ENCODE data around the gene N4BP2.
A peak's percentile ranks its signal among the peaks of the same experiment; 100 is the strongest.

The N4BP2 gene

GRCh38 chr4:40057586-40058091 lies 989 bp downstream of the N4BP2 start:
- H3K4me2 ChIP-seq (ENCODE audit: low read length) = peak overlapping the region; percentile 95
- peak overlapping the region; percentile 82 for H3K4me3 ChIP-seq (ENCODE audit: low read depth, low read length, poor library complexity, severe bottlenecking)
- peaks cover 13% of the 10 kb centered on the region for H3K79me2 ChIP-seq (ENCODE audit: insufficient read depth, low read length)
- H3F3A ChIP-seq (ENCODE audit: insufficient read depth, low read length) = no peaks in the 10 kb centered on the region
- no peaks in the 10 kb centered on the region for H4K20me1 ChIP-seq (ENCODE audit: insufficient read depth, low read length)
- no peaks in the 10 kb centered on the region for H3K9me2 ChIP-seq (ENCODE audit: low read depth, low read length)
- peak overlapping the region; percentile 89 for H3K9ac ChIP-seq (ENCODE audit: low read length)
- TF ChIP-seq CTCF (IDR thresholded peaks at IDR 0.05; ENCODE audit: low read length) (no peak), EZH2 (IDR thresholded peaks at IDR 0.05; ENCODE audit: borderline replicate concordance, low read length) (no peak)
- H3K27me3 ChIP-seq (ENCODE audit: insufficient read depth, low read length) = no peaks in the 10 kb centered on the region
- H3K9me3 ChIP-seq (ENCODE audit: low read length) = no peaks in the 10 kb centered on the region
- H3K36me3 ChIP-seq (ENCODE audit: insufficient read depth, low read length) = peaks cover 4% of the 10 kb centered on the region; the same call in 1 of the 2 replicates
- 0 out of 2 replicates have a peak overlapping the region, but pooled peaks have one; percentile 25 for H2AFZ ChIP-seq (ENCODE audit: low read length)
- H3K27ac ChIP-seq (ENCODE audit: low read depth, low read length, poor library complexity, severe bottlenecking) = peak overlapping the region; percentile 89
- H3K4me1 ChIP-seq (ENCODE audit: insufficient read depth, low read length, severe bottlenecking) = peaks cover 39% of the 10 kb centered on the region

- H3K9me2 ChIP-seq (ENCODE audit: low read depth, low read length) = no peaks in the 10 kb centered on the region
- H4K20me1 ChIP-seq (ENCODE audit: insufficient read depth, low read length) = no peaks in the 10 kb centered on the region
- peak overlapping the region; percentile 82 for H3K4me3 ChIP-seq (ENCODE audit: low read depth, low read length, poor library complexity, severe bottlenecking)
- H3K4me1 ChIP-seq (ENCODE audit: insufficient read depth, low read length, severe bottlenecking) = peaks cover 39% of the 10 kb centered on the region
- peaks cover 8% of the 10 kb centered on the region; the same call in 1 of the 2 replicates for H3K36me3 ChIP-seq (ENCODE audit: insufficient read depth, low read length)
- H3K79me2 ChIP-seq (ENCODE audit: insufficient read depth, low read length) = peaks cover 13% of the 10 kb centered on the region
- no peaks in the 10 kb centered on the region for H3K27me3 ChIP-seq (ENCODE audit: insufficient read depth, low read length)
- H3F3A ChIP-seq (ENCODE audit: insufficient read depth, low read length) = no peaks in the 10 kb centered on the region
- TF ChIP-seq CTCF (IDR thresholded peaks at IDR 0.05; ENCODE audit: low read length) = no peak
- no peak for TF ChIP-seq EZH2 (IDR thresholded peaks at IDR 0.05; ENCODE audit: borderline replicate concordance, low read length)
- H3K27ac ChIP-seq (ENCODE audit: low read depth, low read length, poor library complexity, severe bottlenecking) = peak overlapping the region; percentile 89
- H3K4me2 ChIP-seq (ENCODE audit: low read length) = peak overlapping the region; percentile 95
- H3K9me3 ChIP-seq (ENCODE audit: low read length) = no peaks in the 10 kb centered on the region
- peak overlapping the region; percentile 89 for H3K9ac ChIP-seq (ENCODE audit: low read length)
- 0 out of 2 replicates have a peak overlapping the region, but pooled peaks have one; percentile 25 for H2AFZ ChIP-seq (ENCODE audit: low read length)
These were observed 1.5 kb downstream of the N4BP2 start for GRCh38 chr4:40058121-40058520.

GRCh38 chr4:40058854-40059253 lies 2.2 kb downstream of the N4BP2 start:
- no peaks in the 10 kb centered on the region for H3K27me3 ChIP-seq (ENCODE audit: insufficient read depth, low read length)
- peak overlapping the region; percentile 95 for H3K4me2 ChIP-seq (ENCODE audit: low read length)
- H3K9me3 ChIP-seq (ENCODE audit: low read length) = no peaks in the 10 kb centered on the region
- H3K4me1 ChIP-seq (ENCODE audit: insufficient read depth, low read length, severe bottlenecking) = peaks cover 39% of the 10 kb centered on the region
- H3K4me3 ChIP-seq (ENCODE audit: low read depth, low read length, poor library complexity, severe bottlenecking) = peak overlapping the region; percentile 82
- no peaks in the 10 kb centered on the region for H3F3A ChIP-seq (ENCODE audit: insufficient read depth, low read length)
- H3K9ac ChIP-seq (ENCODE audit: low read length) = peak overlapping the region; percentile 89
- peaks cover 11% of the 10 kb centered on the region; the same call in 1 of the 2 replicates for H3K36me3 ChIP-seq (ENCODE audit: insufficient read depth, low read length)
- no peaks in the 10 kb centered on the region for H3K9me2 ChIP-seq (ENCODE audit: low read depth, low read length)
- TF ChIP-seq EZH2 (IDR thresholded peaks at IDR 0.05; ENCODE audit: borderline replicate concordance, low read length) (no peak), CTCF (IDR thresholded peaks at IDR 0.05; ENCODE audit: low read length) (no peak)
- no peak overlapping the region for H2AFZ ChIP-seq (ENCODE audit: low read length)
- H3K79me2 ChIP-seq (ENCODE audit: insufficient read depth, low read length) = peaks cover 13% of the 10 kb centered on the region
- peak overlapping the region; percentile 89 for H3K27ac ChIP-seq (ENCODE audit: low read depth, low read length, poor library complexity, severe bottlenecking)
- no peaks in the 10 kb centered on the region for H4K20me1 ChIP-seq (ENCODE audit: insufficient read depth, low read length)

Measured in OCI-LY1 (cell line).